K562 (cell line): ENCODE measurements around the gene VPS13C. TPM values are rescaled to one million over a fixed set of nuclear protein-coding genes. Genes with fewer than 3 reads are reported as not detected.

ENCODE experiments used
- ATAC-seq: fragments of 200-7000 bp; cut with Tn5 transposase; 3 replicates; pipeline ENCODE4 v1.9.1; 2020; ENCODE audit warnings: moderate library complexity
- BruUV-seq: library from RNA; stranded (reverse); fragments of 400-500 nt; replicated peaks from 2 replicates; lab custom pipeline; 2021; lab: Mats Ljungman, UMichigan
- CTCF ChIA-PET: fragments of 300-600 bp; formaldehyde crosslinking; extraction: SDS; loops from one replicate; lab custom pipeline; 2021; ENCODE audit warnings: low intra/inter-chr PET ratio; lab: Yijun Ruan, JAX
- POLR2A ChIA-PET: fragments of 300-600, 350-650 bp; sonication (Branson Sonifier 250); formaldehyde crosslinking; extraction: SDS; loops from one replicate; lab custom pipeline; 2021; ENCODE audit warnings: antibody characterized with exemption, inconsistent platforms; lab: Yijun Ruan, JAX
- DNase-seq, 4 experiments: peaks; one replicate each; pipeline versions ENCODE4 v3.0.0 to v3.0.0-alpha.2; 2011 to 2018; ENCODE audit warnings: low spot score in 3 of 4, mixed read lengths in 3 of 4; ENCODE audit errors: extremely low read depth in 1 of 4
- FAIRE-seq: peaks from 2 replicates; lab custom pipeline; 2011; peaks lifted over from hg19 to GRCh38; lab: Jason Lieb, UNC
- H2AFZ ChIP-seq: 2 replicates; pipeline ENCODE4 v1.6.0; 2011; ENCODE audit warnings: low read depth, low read length, control low read depth, inconsistent platforms
- H3K27ac ChIP-seq: fragments of 200-600 bp; 3 replicates; pipeline ENCODE4 v1.8.0; 2011; ENCODE audit warnings: low read depth, mild to moderate bottlenecking, control low read depth, inconsistent platforms, low read length, moderate library complexity, mixed read lengths; ENCODE audit errors: extremely low read depth
- H3K27me3 ChIP-seq, 2 experiments: fragments of 300-600 bp in 1 of 2; 2 replicates in 1 of 2; 3 replicates in 1 of 2; pipeline versions ENCODE4 v1.6.0 to v1.8.0; 2011; ENCODE audit warnings: inconsistent platforms in 2 of 2, low read length in 2 of 2, mild to moderate bottlenecking in 1 of 2, mixed read lengths in 1 of 2, moderate library complexity in 1 of 2; ENCODE audit not compliant: control insufficient read depth in 2 of 2, insufficient read depth in 2 of 2
- H3K36me3 ChIP-seq: fragments of 300-600 bp; 3 replicates; pipeline ENCODE4 v1.8.0; 2011; ENCODE audit warnings: mild to moderate bottlenecking, low read length, inconsistent platforms; ENCODE audit not compliant: control insufficient read depth, insufficient read depth
- H3K4me1 ChIP-seq, 2 experiments: fragments of 200-600 bp in 1 of 2; replicated peaks in 1 of 2; 2 replicates in 1 of 2; 3 replicates in 1 of 2; pipeline versions ENCODE4 v1.5.1 to v1.8.0; 2011; ENCODE audit warnings: inconsistent platforms in 2 of 2, low read length in 2 of 2, mild to moderate bottlenecking in 1 of 2, mixed read lengths in 1 of 2, moderate library complexity in 1 of 2; ENCODE audit not compliant: control insufficient read depth in 2 of 2, insufficient read depth in 2 of 2
- H3K4me2 ChIP-seq: 2 replicates; pipeline ENCODE4 v1.6.1; 2011; ENCODE audit warnings: low read length, control low read depth, inconsistent platforms, mixed read lengths; ENCODE audit not compliant: insufficient read depth
- H3K4me3 ChIP-seq: fragments of 200-600 bp; sonication (generic), shearing (Covaris generic); 2 replicates; pipeline ENCODE4 v1.5.1; 2016; ENCODE audit warnings: control low read depth, inconsistent platforms
- H3K79me2 ChIP-seq: fragments of 200-600 bp; 3 replicates; pipeline ENCODE4 v1.8.0; 2011; ENCODE audit warnings: low read length, inconsistent platforms; ENCODE audit not compliant: control insufficient read depth, insufficient read depth
- H3K9ac ChIP-seq, 2 experiments: 2 replicates each; pipeline versions ENCODE4 v1.6.0 to v1.6.1; 2011; ENCODE audit warnings: low read depth in 2 of 2, low read length in 2 of 2, control low read depth in 1 of 2, inconsistent platforms in 1 of 2, mild to moderate bottlenecking in 1 of 2, mixed read lengths in 1 of 2; ENCODE audit not compliant: insufficient read depth in 1 of 2
- H3K9me1 ChIP-seq: one replicate; pipeline ENCODE4 v1.6.0; 2011; ENCODE audit warnings: inconsistent platforms, mild to moderate bottlenecking, low read length, moderate library complexity; ENCODE audit not compliant: control insufficient read depth, insufficient read depth
- H3K9me3 ChIP-seq: replicated peaks from 2 replicates; pipeline ENCODE4 v1.5.1; 2011; ENCODE audit warnings: low read depth, low read length, inconsistent platforms; ENCODE audit not compliant: control insufficient read depth, insufficient read depth
- H4K20me1 ChIP-seq: replicated peaks from 2 replicates; pipeline ENCODE4 v1.6.1; 2011; ENCODE audit warnings: low read length, inconsistent platforms, mixed read lengths; ENCODE audit not compliant: control insufficient read depth, insufficient read depth
- BCLAF1 ChIP-seq, 2 experiments: fragments of 450-650 bp in 1 of 2; IDR thresholded peaks; 2 replicates each; pipeline ENCODE4 v1.6.1; 2011 to 2017; ENCODE audit warnings: low read depth in 2 of 2, antibody characterized with exemption in 1 of 2, borderline replicate concordance in 1 of 2, low read length in 1 of 2, mild to moderate bottlenecking in 1 of 2, mixed read lengths in 1 of 2; ENCODE audit not compliant: control insufficient read depth in 1 of 2
- HMBOX1 ChIP-seq: sonication (generic); IDR thresholded peaks from 2 replicates; pipeline ENCODE4 v1.6.1; 2016
- WGBS: fragments of 100-300 bp; shearing (Covaris generic); methylation state at CpG from one replicate; pipeline ENCODE4 v1.1.6; 2016; ENCODE audit warnings: low coverage, mixed read lengths; ENCODE audit not compliant: insufficient coverage; ENCODE audit errors: missing lambda C conversion rate; 5-methylcytosine and 5-hydroxymethylcytosine counted together
- in situ Hi-C: fragments of 300-500 bp; cut with MboI; formaldehyde crosslinking; loops from 4 replicates; pipeline ENCODE4 v1.15.0; 2018; ENCODE audit warnings: inconsistent platforms, mixed read lengths
- intact Hi-C: fragments of 100-400 bp; cut with micrococcal nuclease; formaldehyde crosslinking; loops from 2 replicates; pipeline ENCODE4 v1.14.2; 2022
- polyA plus RNA-seq, 8 experiments: library from polyadenylated mRNA; depleted of rRNA in 4 of 8; stranded (reverse) in 5 of 8; unstranded in 3 of 8; fragments of >200 nt; fragmentation: Nextera tagmentation in 2 of 8; fragmentation: Illumina TruSeq in 1 of 8; extraction: Ambion mirVana in 2 of 8; extraction: Trizol in 1 of 8; gene quantifications; 2 replicates each; pipeline versions ENCODE4 v1.2.1 to v1.2.3, GENCODE V29; 2011 to 2014; ENCODE audit warnings: inconsistent platforms in 1 of 8, missing spikeins in 1 of 8
- total RNA-seq, 7 experiments: library from RNA; depleted of rRNA in 6 of 7; stranded (reverse); fragments of >200 nt in 6 of 7; fragmentation: Illumina TruSeq in 2 of 7; extraction: Trizol in 2 of 7; gene quantifications; 2 replicates each; pipeline versions ENCODE4 v1.2.1 to v1.2.3, GENCODE V29; 2011 to 2021; ENCODE audit warnings: low replicate concordance in 1 of 7

VPS13C gene
- total and polyA plus RNA-seq, 9 of the 15 experiments (the other 6 are each of a cell fraction or from before 2014, with no cell fraction given), result 5.2 to 32.3 (median 15.7) TPM

GRCh38 chr15:62046078-62046743 is 14.0 kb downstream of the VPS13C start:
- in situ Hi-C loops, result no loop called here
- intact Hi-C loops, result no loop called here

More at GRCh38 chr15:62046078-62046743, 14.0 kb downstream of the VPS13C start:
- no peaks in the 10 kb centered on the region for H3K27me3 ChIP-seq
- 41% methylated on average over 5 of the region's 5 CpGs for WGBS
- peak; percentile 80 for TF ChIP-seq HMBOX1
- TF ChIP-seq BCLAF1 (IDR thresholded peaks at IDR 0.05; ENCODE audit: borderline replicate concordance in 1 of 2, control insufficient read depth in 1 of 2, low read depth in 2 of 2, low read length in 1 of 2), result no peak
- BruUV-seq, result no TSS peak
- no peaks in the 10 kb centered on the region for H3K36me3 ChIP-seq
- H3K4me2 ChIP-seq, result no peak overlapping the region
- H2AFZ ChIP-seq, result no peak overlapping the region
- peaks cover 8 to 14% of the 10 kb centered on the region in 2 experiments; a peak in 3 of 5 replicates for H3K4me1 ChIP-seq
- ATAC-seq, result peak; percentile 63
- H3K9ac ChIP-seq, result no peak overlapping the region
- no peak for FAIRE-seq
- H3K27ac ChIP-seq, result peak overlapping the region; percentile 18; the same call in 1 of the 3 replicates
- H3K4me3 ChIP-seq, result no peak overlapping the region
- no peaks in the 10 kb centered on the region for H3K9me3 ChIP-seq
- ChIA-PET CTCF (no interaction called here), POLR2A (no interaction called here)
- no peaks in the 10 kb centered on the region for H4K20me1 ChIP-seq
- peaks cover 25% of the 10 kb centered on the region for H3K79me2 ChIP-seq
- DNase-seq, result no peak
- no peaks in the 10 kb centered on the region for H3K9me1 ChIP-seq
